ENCODE measurements around the gene OAF.

The OAF gene

GRCh38 chr11:120194166-120194565 lies 16.7 kb upstream of the OAF start:
- TF ChIP-seq TEAD4 (IDR thresholded peaks at IDR 0.05) (no peak), ZBTB7A (IDR thresholded peaks at IDR 0.05; ENCODE audit: low read depth) (no peak), USF1 (IDR thresholded peaks at IDR 0.05) (no peak), NFIC (IDR thresholded peaks at IDR 0.05) (no peak), CEBPB (IDR thresholded peaks at IDR 0.05) (no peak), RAD21 (IDR thresholded peaks at IDR 0.05; ENCODE audit: low read depth) (no peak), REST (IDR thresholded peaks at IDR 0.05; ENCODE audit: low read depth) (no peak), TCF12 (IDR thresholded peaks at IDR 0.05; ENCODE audit: low read depth) (no peak), CREB1 (IDR thresholded peaks at IDR 0.05; ENCODE audit: low read depth) (no peak), TAF1 (IDR thresholded peaks at IDR 0.05; ENCODE audit: low read depth) (no peak), EP300 (IDR thresholded peaks at IDR 0.05; ENCODE audit: borderline replicate concordance) (no peak), FOXM1 (IDR thresholded peaks at IDR 0.05; ENCODE audit: borderline replicate concordance, low read depth) (no peak), YY1 (IDR thresholded peaks at IDR 0.05; ENCODE audit: low read depth) (no peak), EGR1 (IDR thresholded peaks at IDR 0.05) (no peak)
- TF ChIP-seq, protein P1, sequence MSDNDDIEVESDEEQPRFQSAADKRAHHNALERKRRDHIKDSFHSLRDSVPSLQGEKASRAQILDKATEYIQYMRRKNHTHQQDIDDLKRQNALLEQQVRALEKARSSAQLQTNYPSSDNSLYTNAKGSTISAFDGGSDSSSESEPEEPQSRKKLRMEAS (IDR thresholded peaks at IDR 0.05): no peak

GRCh38 chr11:120195601-120196320 lies 15.1 kb upstream of the OAF start:
- TF ChIP-seq, protein P1 (IDR thresholded peaks at IDR 0.05): no peak
- TF ChIP-seq EGR1 (IDR thresholded peaks at IDR 0.05) (no peak), RAD21 (IDR thresholded peaks at IDR 0.05; ENCODE audit: low read depth) (no peak), CEBPB (IDR thresholded peaks at IDR 0.05) (no peak), ZBTB7A (IDR thresholded peaks at IDR 0.05; ENCODE audit: low read depth) (no peak), TEAD4 (IDR thresholded peaks at IDR 0.05) (no peak), REST (IDR thresholded peaks at IDR 0.05; ENCODE audit: low read depth) (no peak), YY1 (IDR thresholded peaks at IDR 0.05; ENCODE audit: low read depth) (no peak), FOXM1 (IDR thresholded peaks at IDR 0.05; ENCODE audit: borderline replicate concordance, low read depth) (no peak), TAF1 (IDR thresholded peaks at IDR 0.05; ENCODE audit: low read depth) (no peak), TCF12 (IDR thresholded peaks at IDR 0.05; ENCODE audit: low read depth) (no peak)

DNA sequence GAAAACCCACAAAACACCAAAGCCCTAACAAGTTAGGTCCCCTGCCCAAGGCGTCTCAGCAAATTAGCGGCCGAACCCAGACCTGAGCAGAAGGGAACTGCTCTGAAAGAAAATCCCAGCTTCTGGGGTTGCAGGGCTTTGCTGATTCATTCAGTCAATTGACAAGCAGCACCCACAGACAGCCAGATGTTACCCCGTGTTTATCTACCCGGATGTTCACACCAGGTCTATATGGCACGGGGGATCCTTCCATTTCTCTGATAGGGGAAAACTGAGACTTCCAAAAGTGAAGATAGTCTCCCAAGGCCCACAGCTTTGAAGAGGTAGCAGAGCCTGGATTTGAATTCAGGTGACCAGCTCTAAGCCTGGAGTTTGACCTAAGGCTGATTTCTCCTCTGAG lies 14.0 kb upstream of the OAF start:
- TF ChIP-seq TEAD4 (IDR thresholded peaks at IDR 0.05) (no peak), TAF1 (IDR thresholded peaks at IDR 0.05; ENCODE audit: low read depth) (no peak), YY1 (IDR thresholded peaks at IDR 0.05; ENCODE audit: low read depth) (no peak), USF1 (IDR thresholded peaks at IDR 0.05) (no peak), TCF12 (IDR thresholded peaks at IDR 0.05; ENCODE audit: low read depth) (no peak), EGR1 (IDR thresholded peaks at IDR 0.05) (no peak), EP300 (IDR thresholded peaks at IDR 0.05; ENCODE audit: borderline replicate concordance) (no peak), CEBPB (IDR thresholded peaks at IDR 0.05) (no peak), NFIC (IDR thresholded peaks at IDR 0.05) (no peak), ZBTB7A (IDR thresholded peaks at IDR 0.05; ENCODE audit: low read depth) (no peak), FOXM1 (IDR thresholded peaks at IDR 0.05; ENCODE audit: borderline replicate concordance, low read depth) (no peak), REST (IDR thresholded peaks at IDR 0.05; ENCODE audit: low read depth) (no peak), CREB1 (IDR thresholded peaks at IDR 0.05; ENCODE audit: low read depth) (no peak), RAD21 (IDR thresholded peaks at IDR 0.05; ENCODE audit: low read depth) (no peak)
- TF ChIP-seq, protein P1 (IDR thresholded peaks at IDR 0.05): no peak
